Ishikawa (cell line): ENCODE measurements around the gene SLIT3.

Experiments used
- CEBPB ChIP-seq: IDR thresholded peaks from 2 replicates; pipeline ENCODE4 v1.6.1; 2012
- CREB1 ChIP-seq: IDR thresholded peaks from 2 replicates; pipeline ENCODE4 v1.6.1; 2012; ENCODE audit warnings: low read depth
- EP300 ChIP-seq: IDR thresholded peaks from 2 replicates; pipeline ENCODE4 v1.6.1; 2012; ENCODE audit warnings: borderline replicate concordance
- MAX ChIP-seq: IDR thresholded peaks from 2 replicates; pipeline ENCODE4 v1.6.1; 2012
- NFIC ChIP-seq: IDR thresholded peaks from 2 replicates; pipeline ENCODE4 v1.6.1; 2012
- YY1 ChIP-seq: IDR thresholded peaks from 2 replicates; pipeline ENCODE4 v1.6.1; 2012; ENCODE audit warnings: low read depth
- ZBTB7A ChIP-seq: IDR thresholded peaks from 2 replicates; pipeline ENCODE4 v1.6.1; 2012; ENCODE audit warnings: low read depth

GRCh38 chr5:169065400-169065799 lies 235.5 kb downstream of the SLIT3 start:
- TF ChIP-seq MAX, result no peak
- no peak for TF ChIP-seq CEBPB
- no peak for TF ChIP-seq YY1
- no peak for TF ChIP-seq NFIC
- no peak for TF ChIP-seq CREB1
- no peak for TF ChIP-seq ZBTB7A
- no peak for TF ChIP-seq EP300
